ENCODE data around the gene BHLHA9.

The BHLHA9 gene

GRCh38 chr17:1256699-1257098 is 13.5 kb upstream of the BHLHA9 start:
- no peak for DNase-seq

DNA sequence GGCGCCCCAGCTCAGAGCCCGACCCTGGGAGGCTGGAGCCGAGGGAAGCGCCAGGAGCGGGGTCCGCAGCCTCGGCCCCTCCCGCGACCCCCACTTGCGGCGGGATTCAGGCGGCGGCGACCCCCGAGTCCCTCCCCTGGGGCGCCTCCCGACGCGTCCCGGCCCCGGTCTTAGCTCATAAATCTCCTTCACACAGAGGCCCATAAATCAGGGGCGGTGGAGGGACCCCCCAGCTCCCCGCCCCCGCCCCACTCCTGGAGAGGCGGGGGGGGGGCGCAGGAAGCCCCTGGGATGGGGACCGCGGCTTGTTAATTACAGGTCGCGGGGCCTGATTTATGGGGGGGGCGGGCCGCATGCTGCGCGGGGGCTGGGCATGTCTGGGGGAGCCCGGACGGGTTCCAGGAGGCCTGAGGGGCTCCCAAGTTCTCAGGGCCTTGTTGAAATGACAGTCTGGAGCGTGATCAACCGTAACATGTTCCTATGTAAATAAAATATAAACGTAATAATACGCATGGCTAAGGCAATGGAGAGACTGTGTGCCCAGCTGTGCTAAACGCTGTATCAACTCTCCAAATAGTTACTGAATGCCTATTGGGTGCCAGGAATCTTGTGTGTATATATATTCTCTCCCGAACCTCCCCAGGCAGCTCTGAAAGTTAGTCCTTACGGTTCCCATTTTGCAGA is 10.0 kb upstream of the BHLHA9 start:
- DNase-seq, result no peak

DNA sequence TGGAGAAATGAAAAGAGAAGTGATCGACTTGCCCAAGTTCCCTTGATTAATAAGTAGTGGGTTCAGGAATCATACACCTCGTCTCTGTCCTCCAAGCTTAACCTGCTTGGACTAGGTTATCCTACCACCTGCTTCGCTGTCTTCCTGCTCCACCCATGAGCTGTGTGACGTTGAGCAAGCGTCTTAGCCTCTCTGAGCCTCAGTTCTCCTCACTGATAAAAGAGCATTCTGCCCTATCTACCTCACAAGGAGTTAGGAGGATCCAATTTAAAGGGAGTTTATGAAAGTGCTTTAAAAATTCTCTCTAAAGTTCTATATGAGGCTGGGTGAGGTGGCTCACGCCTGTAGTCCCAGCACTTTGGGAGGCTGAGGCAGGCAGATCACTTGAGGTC is 9.5 kb upstream of the BHLHA9 start:
- DNase-seq, result no peak

GRCh38 chr17:1264196-1264595 is 6.0 kb upstream of the BHLHA9 start:
- no peak for DNase-seq

DNA sequence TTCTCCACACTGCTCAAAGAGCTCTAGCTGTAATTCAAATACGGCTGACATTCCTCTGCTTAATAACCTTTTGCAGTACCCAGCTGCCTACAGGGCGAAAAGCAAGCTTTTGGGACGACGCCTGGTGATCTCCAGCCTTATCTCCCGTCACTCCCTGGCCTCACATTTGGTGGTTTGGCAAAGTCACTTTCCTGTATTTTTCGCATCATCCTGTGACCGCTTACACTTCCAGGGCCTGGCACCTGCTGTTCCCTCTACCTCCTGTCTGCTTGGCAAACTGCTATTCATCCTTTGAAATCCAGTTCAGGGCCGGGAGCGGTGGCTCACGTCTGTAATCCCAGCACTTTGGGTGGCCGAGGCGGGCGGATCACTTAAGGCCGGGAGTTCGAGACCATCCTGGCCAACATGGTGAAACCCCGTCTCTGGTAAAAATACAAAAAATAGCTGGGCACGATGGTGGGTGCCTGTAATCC is 2.7 kb upstream of the BHLHA9 start:
- DNase-seq, result no peak

DNA sequence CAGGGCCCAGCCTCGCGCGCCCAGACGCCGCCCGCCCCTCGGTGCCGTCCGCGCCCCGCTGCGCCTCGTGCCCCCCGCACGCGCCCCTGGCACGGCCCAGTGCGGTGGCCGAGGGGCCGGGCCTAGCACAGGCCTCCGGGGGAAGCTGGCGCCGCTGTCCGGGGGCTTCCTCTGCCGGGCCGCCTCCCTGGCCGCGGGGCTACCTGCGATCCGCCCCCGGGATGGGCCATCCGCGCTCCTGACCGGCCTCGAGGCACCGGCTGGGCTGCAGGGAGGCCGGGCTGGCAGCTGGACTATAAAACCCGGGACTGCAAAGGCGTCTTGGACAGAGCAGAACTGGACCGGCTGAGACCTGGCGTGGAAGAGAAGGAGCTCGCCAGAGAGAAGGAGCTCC is 783 bp downstream of the BHLHA9 start:
- DNase-seq, result no peak

GRCh38 chr17:1271441-1271840 is 1.2 kb downstream of the BHLHA9 start:
- DNase-seq, result no peak

DNA sequence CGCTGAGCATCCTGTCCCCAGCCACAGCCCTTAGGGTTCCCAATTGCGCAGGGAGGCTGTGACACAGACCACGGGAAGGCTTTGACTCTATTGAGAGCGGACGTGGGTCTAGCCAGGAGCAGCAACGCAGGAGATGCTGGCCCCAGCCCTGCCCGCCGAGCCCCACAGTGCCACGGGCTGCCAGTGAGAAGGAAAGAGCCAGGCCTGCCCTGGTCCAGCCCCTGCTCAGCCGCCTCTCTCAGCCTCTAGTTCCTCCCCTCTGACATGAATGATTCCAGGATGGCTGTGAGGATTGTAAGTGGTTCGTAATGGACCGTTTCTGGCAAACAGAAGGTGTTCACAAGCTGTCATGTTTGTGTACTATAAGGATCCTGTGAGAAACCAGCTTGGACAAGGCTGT is 2.5 kb downstream of the BHLHA9 start:
- no peak for DNase-seq

- no peak for DNase-seq
Observed at GRCh38 chr17:1273492-1274244, 3.4 kb downstream of the BHLHA9 start.

GRCh38 chr17:1274245-1274608 is 4.0 kb downstream of the BHLHA9 start:
- no peak for DNase-seq

DNA sequence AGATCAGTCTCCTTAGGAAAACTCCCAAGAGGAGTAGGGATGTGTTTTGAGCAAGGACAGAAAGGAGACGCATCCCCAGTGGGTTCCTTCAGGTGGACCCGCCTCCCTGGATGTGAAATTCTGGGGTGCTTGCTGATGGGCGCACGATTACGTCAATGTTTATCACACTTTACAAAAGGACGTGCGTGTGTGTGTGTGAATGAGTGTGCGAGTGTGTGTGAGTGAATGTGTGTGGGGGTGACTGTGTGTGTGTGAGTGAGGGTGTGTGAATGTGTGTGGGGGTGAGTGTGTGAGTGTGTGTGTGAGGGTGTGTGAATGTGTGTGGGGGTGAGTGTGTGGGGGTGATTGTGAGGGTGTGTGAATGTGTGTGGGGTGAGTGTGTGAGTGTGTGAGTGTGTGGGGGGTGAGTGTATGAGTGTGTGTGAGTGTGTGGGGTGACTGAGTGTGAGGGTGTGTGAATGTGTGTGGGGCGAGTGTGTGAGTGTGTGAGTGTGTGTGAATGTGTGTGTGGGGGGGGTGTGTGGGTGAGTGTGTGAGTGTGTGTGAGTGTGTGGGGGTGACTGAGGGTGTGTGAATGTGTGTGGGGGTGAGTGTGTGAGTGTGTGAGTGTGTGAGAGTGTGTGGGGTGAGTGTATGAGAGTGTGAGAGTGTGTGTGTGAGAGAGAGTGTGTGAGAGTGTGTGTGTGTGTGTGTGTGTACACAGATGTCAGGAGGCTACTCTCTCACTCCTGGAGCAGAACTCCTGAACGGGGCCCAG is 5.1 kb downstream of the BHLHA9 start:
- DNase-seq, result no peak

DNA sequence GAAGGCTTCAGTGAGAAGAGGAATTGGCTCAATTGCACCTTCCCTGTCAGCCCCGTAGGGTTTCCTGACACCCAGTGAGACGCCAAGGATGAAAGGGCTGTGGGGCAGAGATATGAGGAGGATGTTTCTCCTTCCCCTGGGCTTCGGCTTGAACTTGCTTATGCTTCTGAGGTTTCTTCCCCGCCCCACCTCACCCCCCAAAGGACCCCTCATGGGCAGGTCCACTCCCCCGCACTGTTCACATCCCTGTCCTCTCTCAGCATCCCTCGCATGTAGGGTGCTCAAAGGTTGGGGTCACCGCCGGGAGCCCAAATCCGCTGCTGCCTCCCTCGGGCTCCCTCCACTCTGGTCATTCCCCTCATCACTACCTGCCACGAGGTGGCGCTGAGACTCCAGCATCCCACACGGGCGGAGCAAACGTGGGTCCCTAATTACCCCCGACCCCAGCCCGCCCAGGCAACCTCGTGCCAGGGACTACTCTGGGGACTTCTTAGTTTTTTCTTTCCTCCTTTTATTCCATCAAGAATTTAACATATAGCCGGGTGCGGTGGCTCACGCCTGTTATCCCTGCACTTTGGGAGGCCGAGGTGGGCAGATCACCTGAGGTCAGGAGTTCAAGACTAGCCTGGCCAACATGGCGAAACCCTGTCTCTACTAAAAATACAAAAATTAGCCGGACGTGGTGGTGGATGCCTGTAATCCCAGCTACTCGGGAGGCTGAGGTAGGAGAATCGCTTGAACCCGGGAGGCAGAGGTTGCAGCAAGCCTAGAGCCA is 5.9 kb downstream of the BHLHA9 start:
- DNase-seq, result peak in 1 of 2 experiments; percentile 59

DNA sequence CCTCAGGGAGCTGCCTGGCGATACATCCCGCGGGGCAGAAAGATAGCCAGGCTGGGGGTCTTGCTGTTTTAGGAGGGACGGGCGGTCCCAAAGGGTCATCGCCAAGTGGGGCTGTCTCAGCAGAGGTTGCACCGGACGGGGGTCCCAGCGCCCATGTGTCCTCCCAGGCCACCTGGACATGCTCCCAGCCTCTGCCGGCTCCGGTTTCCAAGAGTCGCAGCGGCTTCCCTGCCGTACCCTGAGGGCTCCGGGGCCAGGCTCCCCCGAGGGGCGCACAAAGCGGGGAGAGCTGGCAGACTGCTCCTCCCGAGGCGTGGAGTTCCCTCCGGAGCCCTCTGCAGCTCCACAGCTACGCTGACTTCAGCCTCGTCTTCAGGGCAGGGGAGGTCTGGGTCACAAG is 10.4 kb downstream of the BHLHA9 start:
- no peak for DNase-seq

DNA sequence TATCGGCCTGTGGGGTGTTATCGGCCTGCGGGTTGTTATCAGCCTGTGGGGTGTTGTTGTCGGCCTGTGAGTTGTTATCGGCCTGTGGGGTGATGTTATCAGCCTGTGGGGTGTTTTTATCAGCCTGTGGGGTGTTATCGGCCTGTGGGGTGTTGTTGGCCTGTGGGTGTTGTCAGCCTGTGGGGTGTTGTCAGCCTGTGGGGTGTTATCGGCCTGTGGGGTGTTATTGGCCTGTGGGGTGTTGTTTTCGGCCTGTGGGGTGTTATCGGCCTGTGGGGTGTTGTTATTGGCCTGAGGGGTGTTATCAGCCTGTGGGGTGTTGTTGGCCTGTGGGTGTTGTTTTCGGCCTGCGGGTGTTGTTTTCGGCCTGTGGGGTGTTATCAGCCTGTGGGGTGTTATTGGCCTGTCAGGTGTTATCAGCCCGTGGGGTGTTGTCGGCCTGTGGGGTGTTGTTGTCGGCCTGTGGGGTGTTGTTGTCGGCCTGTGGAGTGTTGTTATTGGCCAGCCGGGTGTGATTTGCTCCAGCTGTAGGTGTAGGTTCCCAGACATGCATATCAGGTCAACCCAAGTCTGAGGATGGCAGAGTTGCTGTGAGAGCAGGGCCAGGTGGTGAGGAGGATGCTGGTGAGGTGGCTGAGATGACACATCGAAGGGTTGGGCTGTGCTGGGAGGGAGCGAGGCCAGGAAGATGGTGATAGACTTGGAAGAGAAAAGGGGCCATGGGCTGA is 16.3 kb downstream of the BHLHA9 start:
- DNase-seq, result no peak

GRCh38 chr17:1289695-1290094 is 19.5 kb downstream of the BHLHA9 start:
- DNase-seq, result no peak

DNA sequence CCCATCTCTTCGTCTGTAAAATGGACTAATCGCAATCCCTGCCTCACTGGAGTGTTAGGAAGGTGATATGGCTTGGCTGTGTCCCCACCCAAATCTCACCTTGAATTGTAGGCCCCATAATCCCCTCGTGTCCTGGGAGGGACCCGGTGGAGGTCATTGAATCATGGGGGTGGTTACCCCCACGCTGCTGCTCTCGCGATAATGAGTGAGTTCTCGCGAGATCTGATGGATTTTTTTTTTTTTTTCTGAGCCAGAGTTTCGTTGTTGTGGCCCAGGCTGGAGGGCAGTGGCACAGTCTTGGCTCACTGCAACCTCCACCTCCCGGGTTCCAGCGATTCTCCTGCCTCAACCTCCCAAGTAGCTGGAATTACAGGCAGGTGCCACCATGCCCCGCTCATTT is 20.4 kb downstream of the BHLHA9 start:
- DNase-seq, result no peak

GRCh38 chr17:1294157-1294717 is 24.0 kb downstream of the BHLHA9 start:
- no peak for DNase-seq

GRCh38 chr17:1298606-1299005 is 28.4 kb downstream of the BHLHA9 start:
- DNase-seq, result peak in 1 of 2 experiments; percentile 34

GRCh38 chr17:1299552-1300370 is 29.5 kb downstream of the BHLHA9 start:
- DNase-seq, result no peak

- no peak for DNase-seq
Observed at GRCh38 chr17:1300371-1300905, 30.2 kb downstream of the BHLHA9 start.

DNA sequence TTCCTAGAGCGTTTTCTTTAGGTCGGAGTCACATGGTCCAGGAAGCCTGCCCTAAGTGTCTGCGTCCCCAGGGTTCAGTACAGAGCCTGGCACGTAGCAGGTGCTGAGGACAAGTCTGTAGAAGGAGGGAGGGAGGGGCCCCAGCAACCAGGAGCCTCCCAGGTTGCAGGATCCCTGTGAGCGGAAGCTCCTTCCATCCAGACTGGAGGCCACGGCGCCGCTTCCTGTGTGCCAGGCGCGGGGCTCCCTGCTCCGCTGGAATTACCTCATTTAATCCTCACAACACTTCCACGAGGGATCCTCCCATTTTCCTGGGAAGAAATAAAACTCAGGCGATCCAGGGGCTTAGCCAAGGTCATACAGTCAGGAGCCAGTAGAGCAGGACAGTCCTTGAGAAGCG is 31.3 kb downstream of the BHLHA9 start:
- DNase-seq, result no peak
